CD4-positive, alpha-beta T cell (primary cell): ENCODE measurements around the gene AOAH. TPM values are rescaled to one million over a fixed set of nuclear protein-coding genes. Genes with fewer than 3 reads are reported as not detected.
"Not testable (repeated sequence)": the region's sequence is repeated elsewhere in the genome, so short reads cannot be mapped to it uniquely, and the experiment has no call there.

ENCODE experiments used
- ATAC-seq: fragments of 200-7000 bp; cut with Tn5 transposase; one replicate; pipeline ENCODE4 v1.10.0; 2022; ENCODE audit warnings: mild to moderate bottlenecking; ENCODE audit not compliant: poor library complexity
- CTCF ChIA-PET: fragments of 350-600 bp; sonication (Branson Sonifier 250); formaldehyde crosslinking; loops from one replicate; lab custom pipeline; 2021; ENCODE audit warnings: antibody characterized with exemption, inconsistent platforms; lab: Charles Lee
- POLR2A ChIA-PET: fragments of 350-600 bp; sonication (Branson Sonifier 250); formaldehyde crosslinking; loops from one replicate; lab custom pipeline; 2021; ENCODE audit warnings: antibody characterized with exemption, inconsistent platforms; lab: Charles Lee
- DNase-seq, 14 experiments: peaks; one replicate each; pipeline ENCODE4 v3.0.0-alpha.2; 2013 to 2020; ENCODE audit warnings: mixed read lengths in 2 of 14
- H3K27ac ChIP-seq, 2 donors: one replicate each; pipeline versions ENCODE4 v1.5.1 to v1.7.0; 2013; ENCODE audit warnings: low read length in 2 of 2, low read depth in 1 of 2, mild to moderate bottlenecking in 1 of 2
- H3K27me3 ChIP-seq, 2 experiments: 1 replicate in 1 of 2; 2 replicates in 1 of 2; pipeline versions ENCODE4 v1.6.1 to v1.7.0; 2013; ENCODE audit warnings: low read length in 2 of 2, control low read depth in 1 of 2, mild to moderate bottlenecking in 1 of 2, moderate library complexity in 1 of 2; ENCODE audit not compliant: insufficient read depth in 2 of 2, control insufficient read depth in 1 of 2
- H3K36me3 ChIP-seq: one replicate; pipeline ENCODE4 v1.6.1; 2013; ENCODE audit warnings: low read length, control low read depth; ENCODE audit not compliant: insufficient read depth
- H3K4me1 ChIP-seq: one replicate; pipeline ENCODE4 v1.6.1; 2013; ENCODE audit warnings: low read length, control low read depth; ENCODE audit not compliant: insufficient read depth
- H3K4me3 ChIP-seq: one replicate; pipeline ENCODE4 v1.5.1; 2013; ENCODE audit warnings: mild to moderate bottlenecking, low read length, moderate library complexity
- H3K9me3 ChIP-seq, 2 experiments: 1 replicate in 1 of 2; 2 replicates in 1 of 2; pipeline versions ENCODE4 v1.6.1 to v1.7.0; 2013; ENCODE audit warnings: low read length in 2 of 2, mild to moderate bottlenecking in 2 of 2, control low read depth in 1 of 2, moderate library complexity in 1 of 2; ENCODE audit not compliant: control insufficient read depth in 1 of 2, insufficient read depth in 1 of 2
- H3K27ac Mint-ChIP-seq: one replicate; pipeline ENCODE4 v1.8.0; 2020; ENCODE audit warnings: mixed read lengths
- H3K27me3 Mint-ChIP-seq: one replicate; pipeline ENCODE4 v1.8.0; 2021; ENCODE audit warnings: mixed read lengths
- H3K36me3 Mint-ChIP-seq: one replicate; pipeline ENCODE4 v1.8.0; 2021; ENCODE audit warnings: low read depth, mixed read lengths
- H3K4me1 Mint-ChIP-seq: one replicate; pipeline ENCODE4 v1.8.0; 2021; ENCODE audit warnings: low read depth, mixed read lengths
- H3K4me3 Mint-ChIP-seq: one replicate; pipeline ENCODE4 v1.8.0; 2020; ENCODE audit warnings: mild to moderate bottlenecking, mixed read lengths
- H3K9me3 Mint-ChIP-seq: one replicate; pipeline ENCODE4 v1.8.0; 2020; ENCODE audit warnings: mixed read lengths
- intact Hi-C, 2 experiments: fragments of 100-400 bp; cut with DNase I in 1 of 2; cut with micrococcal nuclease in 1 of 2; formaldehyde crosslinking; loops; one replicate each; pipeline versions ENCODE4 v1.15.1 to v1.9.0; 2023 to 2025; cut with DNase I, micrococcal nuclease
- total RNA-seq, 174 experiments: library from RNA in 2 of 174; stranded (reverse) in 2 of 174; gene quantifications; one replicate each; pipeline ENCODE4 v1.2.3 and lab custom pipeline; 2021 to 2026
- TF ChIP-seq, protein P1 (sequence below): fragments of 200-600 bp; IDR thresholded peaks from one replicate; pipeline ENCODE4 v1.8.0; 2022; ENCODE audit warnings: antibody characterized with exemption, mild to moderate bottlenecking

The AOAH gene
- total RNA-seq, 2 experiments from 2014 or later: 27.5 to 30.3 TPM

GRCh38 chr7:36496576-36496975, 227.7 kb downstream of the AOAH start:
- ATAC-seq: no peak
- peaks cover 30% of the 10 kb centered on the region for H3K27me3 Mint-ChIP-seq
- ChIA-PET CTCF (no interaction called here), POLR2A (no interaction called here)
- H3K4me1 Mint-ChIP-seq: no peaks in the 10 kb centered on the region
- no peaks in the 10 kb centered on the region for H3K9me3 ChIP-seq
- H3K4me1 ChIP-seq: no peaks in the 10 kb centered on the region
- H3K36me3 Mint-ChIP-seq: no peaks in the 10 kb centered on the region
- no peaks in the 10 kb centered on the region for H3K36me3 ChIP-seq
- H3K4me3 Mint-ChIP-seq: no peak overlapping the region
- TF ChIP-seq, protein P1, sequence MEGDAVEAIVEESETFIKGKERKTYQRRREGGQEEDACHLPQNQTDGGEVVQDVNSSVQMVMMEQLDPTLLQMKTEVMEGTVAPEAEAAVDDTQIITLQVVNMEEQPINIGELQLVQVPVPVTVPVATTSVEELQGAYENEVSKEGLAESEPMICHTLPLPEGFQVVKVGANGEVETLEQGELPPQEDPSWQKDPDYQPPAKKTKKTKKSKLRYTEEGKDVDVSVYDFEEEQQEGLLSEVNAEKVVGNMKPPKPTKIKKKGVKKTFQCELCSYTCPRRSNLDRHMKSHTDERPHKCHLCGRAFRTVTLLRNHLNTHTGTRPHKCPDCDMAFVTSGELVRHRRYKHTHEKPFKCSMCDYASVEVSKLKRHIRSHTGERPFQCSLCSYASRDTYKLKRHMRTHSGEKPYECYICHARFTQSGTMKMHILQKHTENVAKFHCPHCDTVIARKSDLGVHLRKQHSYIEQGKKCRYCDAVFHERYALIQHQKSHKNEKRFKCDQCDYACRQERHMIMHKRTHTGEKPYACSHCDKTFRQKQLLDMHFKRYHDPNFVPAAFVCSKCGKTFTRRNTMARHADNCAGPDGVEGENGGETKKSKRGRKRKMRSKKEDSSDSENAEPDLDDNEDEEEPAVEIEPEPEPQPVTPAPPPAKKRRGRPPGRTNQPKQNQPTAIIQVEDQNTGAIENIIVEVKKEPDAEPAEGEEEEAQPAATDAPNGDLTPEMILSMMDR: no peak
- H3K9me3 Mint-ChIP-seq: no peaks in the 10 kb centered on the region
- no peak for DNase-seq
- no peak overlapping the region for H3K4me3 ChIP-seq
- H3K27me3 ChIP-seq: peaks cover 0 to 4% of the 10 kb centered on the region in 2 experiments
- no peak overlapping the region for H3K27ac Mint-ChIP-seq
- no peak overlapping the region for H3K27ac ChIP-seq
- intact Hi-C loops: loop anchor here in 1 of 2 experiments (10.0 kb wide), 1 partner anchor 368 kb away; no protein-coding TSS in a partner anchor

GRCh38 chr7:36491317-36491716, 233.0 kb downstream of the AOAH start:
- H3K27me3 ChIP-seq: no peaks in the 10 kb centered on the region
- H3K4me3 ChIP-seq: no peak overlapping the region
- POLR2A ChIA-PET: no interaction called here
- TF ChIP-seq, protein P1: no peak
- no peak for DNase-seq
- Mint-ChIP-seq H3K9me3 (no peaks in the 10 kb centered on the region), H3K4me1 (no peaks in the 10 kb centered on the region), H3K36me3 (no peaks in the 10 kb centered on the region), H3K27ac (no peak overlapping the region), H3K4me3 (no peak overlapping the region), H3K27me3 (peaks cover 17% of the 10 kb centered on the region)
- CTCF ChIA-PET: no interaction called here
- no peaks in the 10 kb centered on the region for H3K4me1 ChIP-seq
- H3K27ac ChIP-seq: no peak overlapping the region
- ATAC-seq: no peak
- H3K36me3 ChIP-seq: no peaks in the 10 kb centered on the region
- intact Hi-C loops: loop anchor here (5.0 to 10.0 kb wide), 2 partner anchors 373 to 861 kb away; no protein-coding TSS in a partner anchor
- H3K9me3 ChIP-seq: no peaks in the 10 kb centered on the region

DNA sequence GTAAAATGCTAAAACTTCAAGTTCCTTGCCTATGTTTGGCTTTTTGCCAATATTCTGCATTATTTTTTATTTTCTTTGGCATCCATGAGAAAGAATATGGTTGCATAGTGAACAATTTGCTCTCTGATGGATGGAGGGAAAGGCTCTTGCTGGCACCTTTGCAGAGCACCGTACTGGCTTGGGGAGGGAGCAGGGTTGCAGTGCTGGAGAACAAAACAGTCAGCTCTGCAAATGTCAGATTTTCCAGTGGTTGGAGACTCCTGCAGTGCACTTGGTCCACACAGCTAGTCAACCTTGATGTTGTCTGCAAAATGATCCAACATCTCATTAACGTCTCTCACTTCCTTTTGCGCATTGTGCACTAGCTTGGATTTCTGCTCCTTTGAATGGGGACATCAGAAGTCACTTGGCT, 233.9 kb downstream of the AOAH start:
- no peak for ATAC-seq
- H3K4me3 Mint-ChIP-seq: no peak overlapping the region
- no peak overlapping the region for H3K27ac ChIP-seq
- no peaks in the 10 kb centered on the region for H3K36me3 Mint-ChIP-seq
- H3K4me1 ChIP-seq: no peaks in the 10 kb centered on the region
- H3K27me3 ChIP-seq: no peaks in the 10 kb centered on the region
- DNase-seq: no peak
- CTCF ChIA-PET: interaction anchor here (2.4 kb wide), 1 partner anchor 691 kb away, joined by 9 read pairs; no protein-coding TSS in a partner anchor
- H3K9me3 Mint-ChIP-seq: no peaks in the 10 kb centered on the region
- no peak overlapping the region for H3K4me3 ChIP-seq
- no peaks in the 10 kb centered on the region for H3K9me3 ChIP-seq
- no peak overlapping the region for H3K27ac Mint-ChIP-seq
- TF ChIP-seq, protein P1: no peak
- peaks cover 11% of the 10 kb centered on the region for H3K27me3 Mint-ChIP-seq
- H3K36me3 ChIP-seq: no peaks in the 10 kb centered on the region
- intact Hi-C loops: loop anchor here (5.0 to 10.0 kb wide), 2 partner anchors 374 to 862 kb away; no protein-coding TSS in a partner anchor
- POLR2A ChIA-PET: no interaction called here
- H3K4me1 Mint-ChIP-seq: no peaks in the 10 kb centered on the region

- H3K9me3 ChIP-seq, H3K36me3 Mint-ChIP-seq, H3K4me1 Mint-ChIP-seq, H3K4me1 ChIP-seq, DNase-seq, POLR2A ChIA-PET, H3K4me3 Mint-ChIP-seq, H3K27me3 ChIP-seq, H3K27me3 Mint-ChIP-seq, H3K4me3 ChIP-seq, ATAC-seq, H3K27ac Mint-ChIP-seq, H3K27ac ChIP-seq, H3K36me3 ChIP-seq, H3K9me3 Mint-ChIP-seq: not testable (repeated sequence)
- intact Hi-C loops: loop anchor here in 1 of 2 experiments (5.0 kb wide), 2 partner anchors 714 to 1009 kb away; no protein-coding TSS in a partner anchor
- CTCF ChIA-PET: interaction anchor here (1.2 to 2.4 kb wide), 5 partner anchors 182 to 693 kb away, joined by 4 to 45 read pairs (median 9); no protein-coding TSS in a partner anchor
These were observed 235.6 kb downstream of the AOAH start for GRCh38 chr7:36488672-36489071.
